ENCODE results near the gene DPEP2NB. TPM values are rescaled to one million over a fixed set of nuclear protein-coding genes. Genes with fewer than 3 reads are reported as not detected.
"Not testable (repeated sequence)": the region's sequence is repeated elsewhere in the genome, so short reads cannot be mapped to it uniquely, and the experiment has no call there.

The DPEP2NB gene
- total RNA-seq, 1 donor from 2014 or later = not detected

DNA sequence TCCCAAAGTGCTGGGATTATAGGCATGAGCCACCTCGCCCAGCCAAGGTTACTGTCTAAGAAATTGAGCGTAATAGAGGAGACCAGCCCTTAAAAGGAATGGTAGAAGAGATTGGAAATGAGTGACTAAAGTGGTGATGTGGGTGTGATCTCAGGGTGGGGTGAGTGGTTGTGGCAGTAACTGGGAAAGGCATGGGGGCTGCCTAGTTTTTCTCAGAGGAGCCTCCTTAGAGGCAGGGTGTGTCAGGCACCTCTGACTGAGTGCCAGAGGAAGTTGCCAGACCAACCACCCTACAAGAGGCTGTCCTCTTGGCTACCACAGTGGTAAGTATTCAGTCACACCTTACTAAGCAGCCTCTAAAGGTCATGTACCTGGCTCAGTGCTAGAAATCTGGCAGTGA is 16.2 kb upstream of the DPEP2NB start:
- H3K27me3 Mint-ChIP-seq = no peaks in the 10 kb centered on the region
- DNase-seq (no peak), ATAC-seq (ENCODE audit: low read depth) (no peak)
- peaks cover 32% of the 10 kb centered on the region for H3K36me3 Mint-ChIP-seq (ENCODE audit: low read depth)
- H3K4me1 Mint-ChIP-seq = peaks cover 13% of the 10 kb centered on the region
- no peaks in the 10 kb centered on the region for H3K9me3 Mint-ChIP-seq
- TF ChIP-seq, protein P1, sequence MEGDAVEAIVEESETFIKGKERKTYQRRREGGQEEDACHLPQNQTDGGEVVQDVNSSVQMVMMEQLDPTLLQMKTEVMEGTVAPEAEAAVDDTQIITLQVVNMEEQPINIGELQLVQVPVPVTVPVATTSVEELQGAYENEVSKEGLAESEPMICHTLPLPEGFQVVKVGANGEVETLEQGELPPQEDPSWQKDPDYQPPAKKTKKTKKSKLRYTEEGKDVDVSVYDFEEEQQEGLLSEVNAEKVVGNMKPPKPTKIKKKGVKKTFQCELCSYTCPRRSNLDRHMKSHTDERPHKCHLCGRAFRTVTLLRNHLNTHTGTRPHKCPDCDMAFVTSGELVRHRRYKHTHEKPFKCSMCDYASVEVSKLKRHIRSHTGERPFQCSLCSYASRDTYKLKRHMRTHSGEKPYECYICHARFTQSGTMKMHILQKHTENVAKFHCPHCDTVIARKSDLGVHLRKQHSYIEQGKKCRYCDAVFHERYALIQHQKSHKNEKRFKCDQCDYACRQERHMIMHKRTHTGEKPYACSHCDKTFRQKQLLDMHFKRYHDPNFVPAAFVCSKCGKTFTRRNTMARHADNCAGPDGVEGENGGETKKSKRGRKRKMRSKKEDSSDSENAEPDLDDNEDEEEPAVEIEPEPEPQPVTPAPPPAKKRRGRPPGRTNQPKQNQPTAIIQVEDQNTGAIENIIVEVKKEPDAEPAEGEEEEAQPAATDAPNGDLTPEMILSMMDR (IDR thresholded peaks at IDR 0.05) = no peak
- CTCF ChIA-PET = no interaction called here
- intact Hi-C loops (cut with micrococcal nuclease) = no loop called here
- POLR2A ChIA-PET = interaction anchor here (0.6 kb wide), 1 partner anchor 187 kb away, joined by 6 read pairs; no protein-coding TSS in a partner anchor
- H3K27ac Mint-ChIP-seq = peak overlapping the region; percentile 1
- no peak overlapping the region for H3K4me3 Mint-ChIP-seq

GRCh38 chr16:68030108-68030507 is 14.4 kb upstream of the DPEP2NB start:
- POLR2A ChIA-PET = interaction anchor here (0.8 kb wide), 1 partner anchor 34 kb away, joined by 3 read pairs; no protein-coding TSS in a partner anchor
- H3K4me3 Mint-ChIP-seq = not testable (repeated sequence)
- CTCF ChIA-PET = interaction anchor here (1.0 kb wide), 1 partner anchor 10 kb away, joined by 4 read pairs; no protein-coding TSS in a partner anchor

DNA sequence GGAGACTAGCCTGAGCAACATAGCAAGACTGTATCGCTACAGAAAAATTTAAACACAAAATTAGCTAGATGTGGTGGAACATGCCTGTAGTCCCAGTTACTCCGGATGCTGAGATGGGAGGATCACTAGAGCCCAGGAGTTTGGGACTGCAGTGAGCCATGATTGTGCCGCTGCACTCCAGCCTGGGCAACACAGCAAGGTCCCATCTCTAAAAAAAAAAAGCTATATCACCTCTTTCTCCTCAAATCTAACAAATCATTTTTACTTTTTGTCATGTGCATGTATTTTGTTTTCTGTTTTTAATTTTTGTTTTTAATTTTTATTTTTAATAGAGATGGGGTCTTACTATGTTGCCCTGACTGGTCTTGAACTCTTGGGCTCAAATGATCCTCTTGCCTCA is 13.3 kb upstream of the DPEP2NB start:
- no peak for DNase-seq
- CTCF ChIA-PET = interaction anchor here (1.0 kb wide), 1 partner anchor 12 kb away, joined by 4 read pairs; no protein-coding TSS in a partner anchor
- Mint-ChIP-seq H3K27me3 (no peaks in the 10 kb centered on the region), H3K36me3 (ENCODE audit: low read depth) (peaks cover 40% of the 10 kb centered on the region), H3K4me1 (peaks cover 12% of the 10 kb centered on the region), H3K27ac (no peak overlapping the region), H3K9me3 (no peaks in the 10 kb centered on the region), H3K4me3 (no peak overlapping the region)
- TF ChIP-seq, protein P1 (IDR thresholded peaks at IDR 0.05) = no peak
- intact Hi-C loops (cut with micrococcal nuclease) = no loop called here
- POLR2A ChIA-PET = no interaction called here
- ATAC-seq (ENCODE audit: low read depth) = no peak

More at GRCh38 chr16:68030108-68030507, 14.4 kb upstream of the DPEP2NB start:
- H3K9me3 Mint-ChIP-seq; H3K4me1 Mint-ChIP-seq; H3K27ac Mint-ChIP-seq; H3K27me3 Mint-ChIP-seq; DNase-seq; intact Hi-C loops (cut with micrococcal nuclease); ATAC-seq (ENCODE audit: low read depth): not testable (repeated sequence)
- peaks cover 42% of the 10 kb centered on the region for H3K36me3 Mint-ChIP-seq (ENCODE audit: low read depth)

DNA sequence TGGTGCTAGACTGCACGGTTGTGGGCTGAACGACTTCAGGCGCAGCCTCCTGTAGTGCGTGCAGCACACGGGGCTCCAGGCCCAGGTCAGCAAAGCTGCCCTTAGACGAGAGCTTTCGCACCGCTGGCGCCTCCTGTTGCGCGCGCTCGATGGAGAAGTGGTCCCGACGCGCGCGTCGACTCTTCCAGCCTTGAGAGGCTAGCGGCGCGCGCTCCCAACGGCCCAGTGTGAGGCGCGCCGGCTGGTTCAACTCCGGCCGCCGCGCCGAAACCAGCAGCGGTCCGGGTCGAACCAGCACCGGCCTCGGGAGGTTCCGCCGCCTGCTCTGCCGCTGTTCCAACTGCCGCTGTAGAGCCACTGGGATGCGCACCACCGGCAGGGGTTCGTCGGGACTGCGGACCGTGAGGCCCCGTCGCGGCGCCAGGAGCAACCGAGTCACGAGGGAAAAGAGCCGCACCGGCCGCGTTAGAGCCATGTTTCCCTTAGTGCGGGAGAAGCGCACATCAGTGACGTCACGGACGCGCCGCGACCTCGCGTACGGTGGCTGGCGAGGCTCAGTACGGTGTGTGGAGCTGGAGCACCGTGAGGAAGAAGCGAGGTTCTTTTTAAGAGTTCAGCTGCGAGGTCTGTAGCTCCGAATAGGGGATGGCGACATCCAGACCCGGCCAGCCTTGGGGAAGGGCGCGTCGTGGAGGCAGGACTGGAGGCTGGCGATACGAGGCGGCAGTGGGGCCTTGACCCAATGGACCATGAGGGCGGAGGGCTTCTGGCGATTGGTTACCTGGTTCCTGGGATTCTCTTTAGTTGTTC is 7.2 kb upstream of the DPEP2NB start, which contains the start of the genes DDX28 and DUS2:
TSS of gene DDX28 (minus strand) at position 505 of the 810 bp plus-strand sequence. CDS start at position 475, 30 bp downstream.
TSS of gene DUS2 (plus strand) at position 557 of the 810 bp plus-strand sequence. CDS start 14,740 bp downstream, outside the sequence.
- Mint-ChIP-seq H3K27me3 (no peaks in the 10 kb centered on the region), H3K4me3 (peak within 1 kb of the TSS; percentile 99), H3K9me3 (no peaks in the 10 kb centered on the region), H3K4me1 (peaks cover 31% of the 10 kb centered on the region), H3K36me3 (ENCODE audit: low read depth) (peaks cover 44% of the 10 kb centered on the region), H3K27ac (peak within 1 kb of the TSS; percentile 97)
- DNase-seq (peak; percentile 97), ATAC-seq (ENCODE audit: low read depth) (peak; percentile 93)
- ChIA-PET POLR2A (interaction anchor here (0.6 to 3.5 kb wide), 22 partner anchors 10 to 345 kb away, joined by 3 to 47 read pairs (median 6); partner anchors contain the start of genes DPEP2, NFATC3, PSKH1 and PSMB10), CTCF (interaction anchor here (1.1 to 1.9 kb wide), 7 partner anchors 17 to 206 kb away, joined by 5 to 6 read pairs (median 5); partner anchors contain the start of gene DPEP2)
- intact Hi-C loops (cut with micrococcal nuclease) = loop anchor here (1.0 kb wide), 6 partner anchors 17 to 130 kb away; partner anchors contain the start of genes PSKH1, PSMB10 and SLC12A4
- TF ChIP-seq, protein P1 (IDR thresholded peaks at IDR 0.05) = no peak

- ATAC-seq (ENCODE audit: low read depth) = no peak
- peak overlapping the region; percentile 97 for H3K27ac Mint-ChIP-seq
- peak overlapping the region; percentile 99 for H3K4me3 Mint-ChIP-seq
- H3K9me3 Mint-ChIP-seq = no peaks in the 10 kb centered on the region
- ChIA-PET POLR2A (interaction anchor here (0.6 to 3.5 kb wide), 12 partner anchors 11 to 344 kb away, joined by 3 to 47 read pairs (median 14); partner anchors contain the start of genes DPEP2, NFATC3, PSMB10 and RANBP10), CTCF (interaction anchor here (0.8 to 1.9 kb wide), 7 partner anchors 16 to 206 kb away, joined by 3 to 6 read pairs (median 5); no protein-coding TSS in a partner anchor)
- intact Hi-C loops (cut with micrococcal nuclease) = no loop called here
- H3K27me3 Mint-ChIP-seq = no peaks in the 10 kb centered on the region
- peaks cover 38% of the 10 kb centered on the region for H3K36me3 Mint-ChIP-seq (ENCODE audit: low read depth)
- H3K4me1 Mint-ChIP-seq = peaks cover 31% of the 10 kb centered on the region
- DNase-seq = no peak
- TF ChIP-seq, protein P1 (IDR thresholded peaks at IDR 0.05) = no peak
These were observed 6.6 kb upstream of the DPEP2NB start for GRCh38 chr16:68022278-68022727.

All from activated B cell treated with CpG ODN at 0.5 μM for 24 hours (primary cell).